Peyer's patch (tissue), 4 donors: ENCODE measurements around the gene CELF3. TPM values are rescaled to one million over a fixed set of nuclear protein-coding genes. Genes with fewer than 3 reads are reported as not detected.
"Not testable (repeated sequence)": the region's sequence is repeated elsewhere in the genome, so short reads cannot be mapped to it uniquely, and the experiment has no call there.

Experiments used
- DNase-seq, 3 donors: peaks; one replicate each; pipeline ENCODE4 v3.0.0-alpha.2; 2017 to 2019
- H3K27ac ChIP-seq, 4 donors: fragments of 200-600 bp; sonication (generic); one replicate each; pipeline ENCODE4 v1.5.1; 2016 to 2019
- H3K27me3 ChIP-seq, 2 donors: fragments of 200-600 bp; sonication (generic); one replicate each; pipeline ENCODE4 v1.5.1; 2019
- H3K36me3 ChIP-seq, 3 donors: fragments of 200-600 bp; sonication (generic); one replicate each; pipeline ENCODE4 v1.5.1; 2016 to 2019
- H3K4me1 ChIP-seq, 4 donors: fragments of 200-600 bp; sonication (generic); one replicate each; pipeline ENCODE4 v1.5.1; 2016 to 2019
- H3K4me3 ChIP-seq, 4 donors: fragments of 200-600 bp; sonication (generic); 1 replicate in 3 of 4; 2 replicates in 1 of 4; pipeline ENCODE4 v1.5.1; 2016 to 2019; ENCODE audit warnings: mild to moderate bottlenecking in 1 of 4
- H3K9me3 ChIP-seq, 4 donors: fragments of 200-600 bp; sonication (generic); one replicate each; pipeline ENCODE4 v1.5.1; 2016 to 2019; ENCODE audit warnings: mild to moderate bottlenecking in 1 of 4
- POLR2A ChIP-seq, 2 donors: fragments of 450-650 bp; IDR thresholded peaks; one replicate each; pipeline ENCODE4 v1.5.1; 2017; ENCODE audit warnings: antibody characterized with exemption in 2 of 2, mild to moderate bottlenecking in 2 of 2, moderate library complexity in 2 of 2
- total RNA-seq, 4 donors: library from RNA; depleted of rRNA; stranded (reverse); fragments of >200 nt; gene quantifications; one replicate each; pipeline ENCODE4 v1.1.0, GENCODE V29; 2016
- TF ChIP-seq, protein P1 (sequence below), 6 experiments: fragments of 450-650 bp in 4 of 6; fragments of 200-600 bp in 2 of 6; sonication (generic) in 1 of 6; IDR thresholded peaks; one replicate each; pipeline ENCODE4 v1.5.1; 2017 to 2019; ENCODE audit warnings: antibody characterized with exemption in 6 of 6, mild to moderate bottlenecking in 3 of 6, moderate library complexity in 1 of 6

CELF3 gene
- total RNA-seq, 4 donors from 2014 or later, result 2.5 to 7.7 (median 6.1) TPM

- TF ChIP-seq, protein P1, sequence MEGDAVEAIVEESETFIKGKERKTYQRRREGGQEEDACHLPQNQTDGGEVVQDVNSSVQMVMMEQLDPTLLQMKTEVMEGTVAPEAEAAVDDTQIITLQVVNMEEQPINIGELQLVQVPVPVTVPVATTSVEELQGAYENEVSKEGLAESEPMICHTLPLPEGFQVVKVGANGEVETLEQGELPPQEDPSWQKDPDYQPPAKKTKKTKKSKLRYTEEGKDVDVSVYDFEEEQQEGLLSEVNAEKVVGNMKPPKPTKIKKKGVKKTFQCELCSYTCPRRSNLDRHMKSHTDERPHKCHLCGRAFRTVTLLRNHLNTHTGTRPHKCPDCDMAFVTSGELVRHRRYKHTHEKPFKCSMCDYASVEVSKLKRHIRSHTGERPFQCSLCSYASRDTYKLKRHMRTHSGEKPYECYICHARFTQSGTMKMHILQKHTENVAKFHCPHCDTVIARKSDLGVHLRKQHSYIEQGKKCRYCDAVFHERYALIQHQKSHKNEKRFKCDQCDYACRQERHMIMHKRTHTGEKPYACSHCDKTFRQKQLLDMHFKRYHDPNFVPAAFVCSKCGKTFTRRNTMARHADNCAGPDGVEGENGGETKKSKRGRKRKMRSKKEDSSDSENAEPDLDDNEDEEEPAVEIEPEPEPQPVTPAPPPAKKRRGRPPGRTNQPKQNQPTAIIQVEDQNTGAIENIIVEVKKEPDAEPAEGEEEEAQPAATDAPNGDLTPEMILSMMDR (IDR thresholded peaks at IDR 0.05), result no peak
- TF ChIP-seq POLR2A (IDR thresholded peaks at IDR 0.05), result no peak
- Histone ChIP-seq H3K4me3 (no peak overlapping the region), H3K9me3 (no peaks in the 10 kb centered on the region), H3K27ac (no peak overlapping the region), H3K36me3 (peaks cover 0 to 43% (median 0%) of the 10 kb centered on the region in 3 donors), H3K27me3 (no peaks in the 10 kb centered on the region), H3K4me1 (no peaks in the 10 kb centered on the region)
- no peak for DNase-seq
Measured at GRCh38 chr1:151692226-151692625, 24.4 kb downstream of the CELF3 start.

- H3K36me3 ChIP-seq, result peaks cover 0 to 41% (median 0%) of the 10 kb centered on the region in 3 donors
- H3K9me3 ChIP-seq, result no peaks in the 10 kb centered on the region
- H3K27ac ChIP-seq, result no peak overlapping the region
Measured at GRCh38 chr1:151689494-151689893, 27.1 kb downstream of the CELF3 start.

GRCh38 chr1:151686561-151686960 lies 30.0 kb downstream of the CELF3 start:
- H3K27ac ChIP-seq, result no peak overlapping the region
- peaks cover 0 to 23% (median 0%) of the 10 kb centered on the region in 3 donors for H3K36me3 ChIP-seq
- no peaks in the 10 kb centered on the region for H3K9me3 ChIP-seq

More at GRCh38 chr1:151689494-151689893, 27.1 kb downstream of the CELF3 start:
- TF ChIP-seq POLR2A (IDR thresholded peaks at IDR 0.05), result no peak
- TF ChIP-seq, protein P1 (IDR thresholded peaks at IDR 0.05), result no peak
- Histone ChIP-seq H3K4me3 (no peak overlapping the region), H3K4me1 (no peaks in the 10 kb centered on the region), H3K27me3 (no peaks in the 10 kb centered on the region)
- DNase-seq, result no peak

DNA sequence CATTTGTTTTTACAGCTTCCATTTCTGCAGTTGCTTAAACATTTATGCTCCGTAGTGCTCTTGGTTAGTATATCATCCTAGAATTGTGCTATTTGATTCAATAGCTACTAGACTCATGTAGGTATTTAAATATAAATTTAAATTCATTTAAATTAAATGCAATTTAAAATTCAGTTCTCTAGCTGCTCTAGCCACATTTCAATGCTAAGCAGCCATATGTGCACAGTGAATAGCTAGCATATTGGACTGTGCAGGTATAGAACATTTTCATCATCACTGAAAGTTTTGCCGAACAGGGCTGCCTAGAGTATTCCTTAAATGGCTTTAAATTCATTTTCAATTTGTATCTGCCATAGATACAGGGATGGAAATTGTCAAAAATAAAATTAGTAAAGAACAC lies 32.5 kb downstream of the CELF3 start:
- no peaks in the 10 kb centered on the region for H3K9me3 ChIP-seq
- no peak overlapping the region for H3K4me3 ChIP-seq
- no peaks in the 10 kb centered on the region for H3K4me1 ChIP-seq
- H3K36me3 ChIP-seq, result peaks cover 0 to 23% (median 0%) of the 10 kb centered on the region in 3 donors
- no peak for TF ChIP-seq POLR2A (IDR thresholded peaks at IDR 0.05)
- H3K27me3 ChIP-seq, result no peaks in the 10 kb centered on the region
- no peak overlapping the region for H3K27ac ChIP-seq
- DNase-seq, result no peak

More at GRCh38 chr1:151686561-151686960, 30.0 kb downstream of the CELF3 start:
- DNase-seq, result no peak
- H3K4me1 ChIP-seq, result no peaks in the 10 kb centered on the region
- H3K27me3 ChIP-seq, result no peaks in the 10 kb centered on the region
- no peak overlapping the region for H3K4me3 ChIP-seq
- TF ChIP-seq, protein P1 (IDR thresholded peaks at IDR 0.05), result no peak
- no peak for TF ChIP-seq POLR2A (IDR thresholded peaks at IDR 0.05)

DNA sequence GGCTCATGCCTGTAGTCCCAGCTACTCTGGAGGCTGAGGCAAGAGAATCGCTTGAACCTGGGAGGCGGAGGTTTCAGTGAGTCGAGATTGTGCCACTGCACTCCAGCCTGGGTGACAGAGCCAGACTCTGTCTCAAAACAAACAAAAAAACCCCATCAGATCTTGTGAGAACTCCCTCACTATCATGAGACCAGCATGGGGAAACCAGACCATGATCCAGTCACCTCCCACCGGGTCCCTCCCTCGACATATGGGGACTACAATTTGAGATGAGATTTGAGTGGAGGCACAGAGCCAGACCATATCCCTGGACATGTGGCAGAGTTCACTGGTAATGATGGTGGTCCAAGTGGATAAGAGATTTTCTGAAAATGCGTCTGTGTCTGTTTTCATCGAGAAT lies 33.7 kb downstream of the CELF3 start:
- H3K4me1 ChIP-seq, DNase-seq, H3K4me3 ChIP-seq, H3K27me3 ChIP-seq, H3K27ac ChIP-seq, H3K9me3 ChIP-seq: not testable (repeated sequence)
- peaks cover 0 to 22% (median 0%) of the 10 kb centered on the region in 3 donors for H3K36me3 ChIP-seq

- peaks cover 0 to 23% (median 0%) of the 10 kb centered on the region in 3 donors for H3K36me3 ChIP-seq
- DNase-seq, result no peak
- H3K4me3 ChIP-seq, result no peak overlapping the region
- H3K27me3 ChIP-seq, result no peaks in the 10 kb centered on the region
- H3K27ac ChIP-seq, result no peak overlapping the region
- TF ChIP-seq POLR2A (IDR thresholded peaks at IDR 0.05), result no peak
- TF ChIP-seq, protein P1 (IDR thresholded peaks at IDR 0.05), result no peak
- no peaks in the 10 kb centered on the region for H3K4me1 ChIP-seq
- no peaks in the 10 kb centered on the region for H3K9me3 ChIP-seq
Measured at GRCh38 chr1:151681923-151682322, 34.7 kb downstream of the CELF3 start.

GRCh38 chr1:151680826-151681225 lies 35.8 kb downstream of the CELF3 start:
- Histone ChIP-seq H3K36me3 (peaks cover 0 to 16% (median 0%) of the 10 kb centered on the region in 3 donors), H3K27ac (peak overlapping the region in 1 of 4 donors; percentile 2)
- DNase-seq, result no peak

More at GRCh38 chr1:151680826-151681225, 35.8 kb downstream of the CELF3 start:
- Histone ChIP-seq H3K9me3 (no peaks in the 10 kb centered on the region), H3K4me1 (no peaks in the 10 kb centered on the region), H3K27me3 (no peaks in the 10 kb centered on the region), H3K4me3 (no peak overlapping the region)
- TF ChIP-seq POLR2A (IDR thresholded peaks at IDR 0.05), result no peak
- TF ChIP-seq, protein P1 (IDR thresholded peaks at IDR 0.05), result no peak
